ENCODE results near the gene ZMYND10. TPM values are rescaled to one million over a fixed set of nuclear protein-coding genes. Genes with fewer than 3 reads are reported as not detected.
A peak's percentile ranks its signal among the peaks of the same experiment; 100 is the strongest.

The ZMYND10 gene
- total and polyA plus RNA-seq, 9 of the 15 experiments (the other 6 are each of a cell fraction or from before 2014, with no cell fraction given): 0.20 to 2.8 (median 0.70) TPM

DNA sequence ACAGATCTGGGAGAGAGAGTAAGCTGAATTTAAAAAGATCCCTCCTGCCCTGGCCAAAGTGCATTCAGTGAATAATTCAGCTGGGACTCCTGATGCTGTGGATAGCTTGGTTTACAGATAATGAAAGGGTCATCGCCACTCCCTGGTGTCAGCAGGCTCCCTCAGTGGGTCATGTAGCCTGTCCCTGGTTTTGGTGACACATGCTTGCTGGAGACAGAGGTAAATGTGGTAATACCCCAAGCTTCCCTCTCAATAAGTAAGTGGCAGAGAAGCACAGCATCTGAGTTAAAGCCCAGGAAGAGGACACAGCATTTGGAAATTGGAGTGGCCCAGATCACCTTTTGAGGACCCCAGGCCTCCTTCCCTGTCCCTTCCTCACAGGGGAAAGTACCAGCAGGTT lies 11.9 kb upstream of the ZMYND10 start:
- no peak for DNase-seq (ENCODE audit: extremely low read depth in 1 of 4, low spot score in 3 of 4)
- H3K4me3 ChIP-seq: peak overlapping the region; percentile 62
- ChIA-PET POLR2A (interaction anchor here (0.7 to 1.7 kb wide), 6 partner anchors 9 to 196 kb away, joined by 3 to 10 read pairs (median 4); partner anchors contain the start of gene HYAL1), CTCF (ENCODE audit: low intra/inter-chr PET ratio) (no interaction called here)
- intact Hi-C loops (cut with micrococcal nuclease) (loop anchor here (5.0 kb wide), 1 partner anchor 255 kb away; the partner anchor contains the start of gene CISH), in situ Hi-C loops (cut with MboI) (no loop called here)
- WGBS (ENCODE audit: insufficient coverage, low coverage, missing lambda C conversion rate): 0% methylated on average over 1 of the region's 1 CpG
- H4K20me1 ChIP-seq (replicated peaks; ENCODE audit: control insufficient read depth, insufficient read depth, low read length): peaks cover 31% of the 10 kb centered on the region; the same call in 1 of the 2 replicates
- H3K9me3 ChIP-seq (replicated peaks; ENCODE audit: control insufficient read depth, insufficient read depth, low read depth, low read length): no peaks in the 10 kb centered on the region
- peak overlapping the region; percentile 74 to 99; a peak in 3 of 4 replicates for H3K9ac ChIP-seq (ENCODE audit: insufficient read depth in 1 of 2, low read depth in 2 of 2, low read length in 2 of 2)
- BruUV-seq (replicated peaks): no TSS peak
- TF ChIP-seq ATF1 (CRISPR knock-in tag; IDR thresholded peaks at IDR 0.05) (no peak), ATF1 (tag; IDR thresholded peaks at IDR 0.05) (no peak), MEF2A (IDR thresholded peaks at IDR 0.05; ENCODE audit: control insufficient read depth, low read depth, low read length) (no peak), EGR1 (conservative IDR thresholded peaks at IDR 0.05) (no peak), CBX1 (IDR thresholded peaks at IDR 0.05; ENCODE audit: low read depth) (no peak), CCAR2 (IDR thresholded peaks at IDR 0.05; ENCODE audit: low read depth, low read length) (no peak), ZNF780A (CRISPR knock-in tag; IDR thresholded peaks at IDR 0.05) (no peak), YY1 (IDR thresholded peaks at IDR 0.05; ENCODE audit: borderline replicate concordance in 1 of 3, control insufficient read depth in 1 of 3, extremely low read depth in 1 of 3, insufficient read depth in 3 of 3, insufficient read length in 1 of 3, insufficient replicate concordance in 2 of 3, low read depth in 1 of 3, low read length in 2 of 3) (no peak), ZZZ3 (IDR thresholded peaks at IDR 0.05) (no peak), MAZ (CRISPR knock-in tag; conservative IDR thresholded peaks at IDR 0.05 in 1 of 2, IDR thresholded peaks at IDR 0.05 in 1 of 2) (no peak), ZNF280A (IDR thresholded peaks at IDR 0.05; ENCODE audit: low read depth, partially characterized antibody) (no peak), ZFX (CRISPR knock-in tag; IDR thresholded peaks at IDR 0.05) (no peak), NKRF (IDR thresholded peaks at IDR 0.05; ENCODE audit: borderline replicate concordance) (no peak), ZFP36 (IDR thresholded peaks at IDR 0.05; ENCODE audit: low read depth, low read length, partially characterized antibody) (no peak)
- TF ChIP-seq, protein P1, sequence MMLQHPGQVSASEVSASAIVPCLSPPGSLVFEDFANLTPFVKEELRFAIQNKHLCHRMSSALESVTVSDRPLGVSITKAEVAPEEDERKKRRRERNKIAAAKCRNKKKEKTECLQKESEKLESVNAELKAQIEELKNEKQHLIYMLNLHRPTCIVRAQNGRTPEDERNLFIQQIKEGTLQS (IDR thresholded peaks at IDR 0.05): no peak
- TF ChIP-seq, protein P1 (CRISPR knock-in tag; conservative IDR thresholded peaks at IDR 0.05): no peak
- peaks cover 29 to 46% of the 10 kb centered on the region in 2 experiments; a peak in 4 of 5 replicates for H3K4me1 ChIP-seq (replicated peaks in 1 of 2; ENCODE audit: control insufficient read depth in 2 of 2, insufficient read depth in 2 of 2, low read length in 2 of 2)
- H3K9me1 ChIP-seq (ENCODE audit: control insufficient read depth, insufficient read depth, low read length): peaks cover 6% of the 10 kb centered on the region
- H3K36me3 ChIP-seq (ENCODE audit: control insufficient read depth, insufficient read depth, low read length): peaks cover 45% of the 10 kb centered on the region; the same call in 2 of the 3 replicates
- no peak for FAIRE-seq
- H3K27ac ChIP-seq (ENCODE audit: extremely low read depth, low read depth, low read length): peak overlapping the region; percentile 0; the same call in 1 of the 3 replicates
- H2AFZ ChIP-seq (ENCODE audit: low read depth, low read length): no peak overlapping the region
- no peak for ATAC-seq
- H3K4me2 ChIP-seq (ENCODE audit: insufficient read depth, low read length): peak overlapping the region; percentile 95
- no peaks in the 10 kb centered on the region for H3K27me3 ChIP-seq (ENCODE audit: control insufficient read depth in 2 of 2, insufficient read depth in 2 of 2, low read length in 2 of 2)
- peaks cover 41% of the 10 kb centered on the region for H3K79me2 ChIP-seq (ENCODE audit: control insufficient read depth, insufficient read depth, low read length)

Data from K562 (cell line).